ENCODE results near the gene BCAM. TPM values are rescaled to one million over a fixed set of nuclear protein-coding genes. Genes with fewer than 3 reads are reported as not detected.

The BCAM gene
- total RNA-seq, 4 donors from 2014 or later, result 83.5 to 139 (median 90.9) TPM

DNA sequence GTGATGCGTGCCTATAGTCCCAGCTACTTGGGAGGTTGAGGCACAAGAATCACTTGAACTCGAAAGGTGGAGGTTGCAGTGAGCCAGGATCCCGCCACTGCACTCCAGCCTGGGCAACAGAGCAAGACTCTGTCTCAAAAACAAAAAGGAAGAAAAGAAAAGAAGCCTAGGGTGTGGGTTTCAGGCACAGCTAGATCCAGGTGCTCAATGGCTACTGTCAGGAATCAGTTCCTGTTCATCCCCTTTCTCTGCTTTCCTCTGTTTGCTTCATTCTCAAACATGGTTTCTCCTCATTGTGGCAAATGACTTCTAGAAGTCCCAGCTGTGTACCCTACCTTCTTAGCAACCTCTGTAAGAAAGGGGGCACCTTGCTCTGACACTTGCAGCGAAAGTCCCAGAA, 25.4 kb upstream of the BCAM start:
- Histone ChIP-seq H3K4me1 (peaks cover 0 to 6% (median 2%) of the 10 kb centered on the region in 4 donors), H3K36me3 (no peaks in the 10 kb centered on the region), H3K27me3 (no peaks in the 10 kb centered on the region), H3K27ac (no peak overlapping the region), H3K4me3 (no peak overlapping the region), H3K9me3 (no peaks in the 10 kb centered on the region)
- DNase-seq (ENCODE audit: low spot score in 2 of 2), result no peak
- WGBS, 2 donors, result 93 to 95% methylated on average over 4 of the region's 4 CpGs
- TF ChIP-seq, protein P1, sequence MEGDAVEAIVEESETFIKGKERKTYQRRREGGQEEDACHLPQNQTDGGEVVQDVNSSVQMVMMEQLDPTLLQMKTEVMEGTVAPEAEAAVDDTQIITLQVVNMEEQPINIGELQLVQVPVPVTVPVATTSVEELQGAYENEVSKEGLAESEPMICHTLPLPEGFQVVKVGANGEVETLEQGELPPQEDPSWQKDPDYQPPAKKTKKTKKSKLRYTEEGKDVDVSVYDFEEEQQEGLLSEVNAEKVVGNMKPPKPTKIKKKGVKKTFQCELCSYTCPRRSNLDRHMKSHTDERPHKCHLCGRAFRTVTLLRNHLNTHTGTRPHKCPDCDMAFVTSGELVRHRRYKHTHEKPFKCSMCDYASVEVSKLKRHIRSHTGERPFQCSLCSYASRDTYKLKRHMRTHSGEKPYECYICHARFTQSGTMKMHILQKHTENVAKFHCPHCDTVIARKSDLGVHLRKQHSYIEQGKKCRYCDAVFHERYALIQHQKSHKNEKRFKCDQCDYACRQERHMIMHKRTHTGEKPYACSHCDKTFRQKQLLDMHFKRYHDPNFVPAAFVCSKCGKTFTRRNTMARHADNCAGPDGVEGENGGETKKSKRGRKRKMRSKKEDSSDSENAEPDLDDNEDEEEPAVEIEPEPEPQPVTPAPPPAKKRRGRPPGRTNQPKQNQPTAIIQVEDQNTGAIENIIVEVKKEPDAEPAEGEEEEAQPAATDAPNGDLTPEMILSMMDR (IDR thresholded peaks at IDR 0.05), result no peak

GRCh38 chr19:44785271-44785670, 23.6 kb upstream of the BCAM start:
- H3K27ac ChIP-seq, result no peak overlapping the region
- DNase-seq (ENCODE audit: low spot score in 2 of 2), result no peak
- no peaks in the 10 kb centered on the region for H3K36me3 ChIP-seq
- H3K9me3 ChIP-seq, result no peaks in the 10 kb centered on the region
- TF ChIP-seq, protein P1 (IDR thresholded peaks at IDR 0.05), result no peak
- TF ChIP-seq EP300 (IDR thresholded peaks at IDR 0.05) (no peak), POLR2A (IDR thresholded peaks at IDR 0.05) (no peak)
- WGBS, 2 donors, result 80 to 84% methylated on average over 3 of the region's 3 CpGs
- H3K4me3 ChIP-seq, result no peak overlapping the region
- no peaks in the 10 kb centered on the region for H3K27me3 ChIP-seq
- peaks cover 0 to 6% (median 2%) of the 10 kb centered on the region in 4 donors for H3K4me1 ChIP-seq

DNA sequence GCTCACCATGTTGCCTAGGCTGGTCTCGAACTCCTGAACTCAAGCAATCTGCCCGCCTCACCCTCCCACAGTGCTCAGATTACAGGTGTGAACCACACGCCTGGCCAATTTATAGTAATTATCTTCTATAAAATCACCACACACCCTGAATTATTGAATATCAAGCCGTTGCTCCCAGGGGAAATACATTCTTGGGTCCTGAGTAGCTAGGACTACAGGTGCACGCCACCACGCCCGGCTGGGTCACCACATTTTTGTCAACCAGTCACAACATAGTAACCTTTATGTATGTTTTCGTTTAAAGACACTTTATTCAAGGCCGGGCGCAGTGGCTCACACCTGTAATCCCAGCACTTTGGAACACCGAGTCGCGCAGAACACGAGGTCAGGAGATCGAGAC, 22.9 kb upstream of the BCAM start:
- Histone ChIP-seq H3K4me3 (no peak overlapping the region), H3K4me1 (peaks cover 0 to 6% (median 2%) of the 10 kb centered on the region in 4 donors), H3K36me3 (no peaks in the 10 kb centered on the region), H3K27me3 (no peaks in the 10 kb centered on the region), H3K27ac (no peak overlapping the region), H3K9me3 (no peaks in the 10 kb centered on the region)
- TF ChIP-seq EP300 (IDR thresholded peaks at IDR 0.05), result no peak
- TF ChIP-seq, protein P1 (IDR thresholded peaks at IDR 0.05), result no peak
- no peak for TF ChIP-seq POLR2A (IDR thresholded peaks at IDR 0.05)
- WGBS, 2 donors, result 94 to 96% methylated on average over 15 of the region's 15 CpGs
- DNase-seq (ENCODE audit: low spot score in 2 of 2), result no peak

GRCh38 chr19:44788971-44789370, 19.9 kb upstream of the BCAM start:
- H3K9me3 ChIP-seq, result no peaks in the 10 kb centered on the region
- no peaks in the 10 kb centered on the region for H3K27me3 ChIP-seq
- no peaks in the 10 kb centered on the region for H3K36me3 ChIP-seq
- peaks cover 0 to 6% (median 2%) of the 10 kb centered on the region in 4 donors for H3K4me1 ChIP-seq
- H3K27ac ChIP-seq, result no peak overlapping the region
- H3K4me3 ChIP-seq, result no peak overlapping the region
- TF ChIP-seq EP300 (IDR thresholded peaks at IDR 0.05) (no peak), POLR2A (IDR thresholded peaks at IDR 0.05) (no peak)
- TF ChIP-seq, protein P1 (IDR thresholded peaks at IDR 0.05), result no peak
- WGBS, 2 donors, result 88 to 96% methylated on average over 4 to 6 of the region's 6 CpGs
- DNase-seq (ENCODE audit: low spot score in 2 of 2), result no peak

GRCh38 chr19:44789943-44790483, 18.9 kb upstream of the BCAM start:
- Histone ChIP-seq H3K36me3 (no peaks in the 10 kb centered on the region), H3K9me3 (no peaks in the 10 kb centered on the region), H3K27me3 (no peaks in the 10 kb centered on the region), H3K4me1 (no peaks in the 10 kb centered on the region), H3K27ac (no peak overlapping the region), H3K4me3 (no peak overlapping the region)
- WGBS, 2 donors, result 69 to 74% methylated on average over 13 of the region's 13 CpGs
- TF ChIP-seq, protein P1 (IDR thresholded peaks at IDR 0.05), result no peak
- TF ChIP-seq EP300 (IDR thresholded peaks at IDR 0.05), result no peak
- no peak for TF ChIP-seq POLR2A (IDR thresholded peaks at IDR 0.05)
- DNase-seq (ENCODE audit: low spot score in 2 of 2), result no peak
